ENCODE results near the gene MYH3. TPM values are rescaled to one million over a fixed set of nuclear protein-coding genes. Genes with fewer than 3 reads are reported as not detected.

MYH3 gene
- polyA plus RNA-seq, 1 donor (not counting 4 experiments of a cell fraction or from before 2014, with no cell fraction given), result 0.83 TPM

DNA sequence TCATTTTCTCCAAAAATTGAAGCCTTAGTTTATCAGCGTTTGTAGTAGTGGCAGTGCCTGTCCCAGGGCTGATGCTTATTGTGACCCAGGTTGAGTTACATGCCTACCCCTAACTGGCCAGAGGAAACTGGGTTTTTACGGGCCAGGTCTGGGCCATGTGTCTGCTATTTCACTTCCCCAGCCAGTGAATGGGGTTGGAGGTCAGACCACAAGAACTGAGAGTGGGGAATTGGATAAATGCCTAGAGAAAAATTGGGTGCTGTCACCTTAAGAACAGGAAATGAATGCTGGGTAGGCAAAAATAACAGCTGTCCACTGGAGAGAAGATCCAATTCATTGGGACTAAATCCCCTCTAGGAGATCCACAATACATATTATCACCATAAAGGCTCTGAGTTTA, 45.5 kb upstream of the MYH3 start:
- dilution Hi-C loops (cut with MboI; ENCODE audit: extremely low pct_ligation_motif_present, low sequenced_read_pairs), result no loop called here
- H3K4me1 ChIP-seq (ENCODE audit: control insufficient read depth, extremely low read depth, insufficient read depth, low read length), result peaks cover 8% of the 10 kb centered on the region
- H4K20me1 ChIP-seq (ENCODE audit: control insufficient read depth, extremely low read depth, insufficient read depth, low read length), result no peaks in the 10 kb centered on the region
- TF ChIP-seq, protein P1, sequence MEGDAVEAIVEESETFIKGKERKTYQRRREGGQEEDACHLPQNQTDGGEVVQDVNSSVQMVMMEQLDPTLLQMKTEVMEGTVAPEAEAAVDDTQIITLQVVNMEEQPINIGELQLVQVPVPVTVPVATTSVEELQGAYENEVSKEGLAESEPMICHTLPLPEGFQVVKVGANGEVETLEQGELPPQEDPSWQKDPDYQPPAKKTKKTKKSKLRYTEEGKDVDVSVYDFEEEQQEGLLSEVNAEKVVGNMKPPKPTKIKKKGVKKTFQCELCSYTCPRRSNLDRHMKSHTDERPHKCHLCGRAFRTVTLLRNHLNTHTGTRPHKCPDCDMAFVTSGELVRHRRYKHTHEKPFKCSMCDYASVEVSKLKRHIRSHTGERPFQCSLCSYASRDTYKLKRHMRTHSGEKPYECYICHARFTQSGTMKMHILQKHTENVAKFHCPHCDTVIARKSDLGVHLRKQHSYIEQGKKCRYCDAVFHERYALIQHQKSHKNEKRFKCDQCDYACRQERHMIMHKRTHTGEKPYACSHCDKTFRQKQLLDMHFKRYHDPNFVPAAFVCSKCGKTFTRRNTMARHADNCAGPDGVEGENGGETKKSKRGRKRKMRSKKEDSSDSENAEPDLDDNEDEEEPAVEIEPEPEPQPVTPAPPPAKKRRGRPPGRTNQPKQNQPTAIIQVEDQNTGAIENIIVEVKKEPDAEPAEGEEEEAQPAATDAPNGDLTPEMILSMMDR (optimal IDR thresholded peaks at IDR 0.05 in 1 of 3, IDR thresholded peaks at IDR 0.05 in 1 of 3, conservative IDR thresholded peaks at IDR 0.05 in 1 of 3; ENCODE audit: extremely low read depth in 1 of 3, insufficient read depth in 2 of 3, low read length in 3 of 3), result no peak
- TF ChIP-seq EZH2 (IDR thresholded peaks at IDR 0.05; ENCODE audit: low read length), result no peak
- no peak overlapping the region for H3K27ac ChIP-seq (ENCODE audit: control insufficient read depth, insufficient read depth, low read length)
- H3K27me3 ChIP-seq (ENCODE audit: control insufficient read depth, extremely low read depth, insufficient read depth, low read length), result no peaks in the 10 kb centered on the region
- no peak overlapping the region for H3K4me3 ChIP-seq (ENCODE audit: control insufficient read depth in 2 of 3, extremely low read depth in 1 of 3, insufficient read depth in 2 of 3, low read depth in 1 of 3, low read length in 3 of 3)
- H3K4me2 ChIP-seq (ENCODE audit: control insufficient read depth, extremely low read depth, insufficient read depth, low read depth, low read length), result no peak overlapping the region
- no peaks in the 10 kb centered on the region for H3K9me3 ChIP-seq (ENCODE audit: control insufficient read depth, low read depth, low read length)
- H3K36me3 ChIP-seq (ENCODE audit: control insufficient read depth in 2 of 2, extremely low read depth in 1 of 2, insufficient read depth in 2 of 2, low read length in 2 of 2), result peaks cover 5 to 7% of the 10 kb centered on the region in 2 experiments
- no peak overlapping the region for H3K9ac ChIP-seq (ENCODE audit: control insufficient read depth, extremely low read depth, insufficient read depth, low read length)
- no peaks in the 10 kb centered on the region for H3K9me1 ChIP-seq (ENCODE audit: control insufficient read depth, extremely low read depth, insufficient read depth, low read length)
- peaks cover 33% of the 10 kb centered on the region for H3K79me2 ChIP-seq (ENCODE audit: control insufficient read depth, insufficient read depth, low read length)
- FAIRE-seq (no peak), DNase-seq (ENCODE audit: low read depth, low spot score) (no peak)
- no peak overlapping the region for H2AFZ ChIP-seq (ENCODE audit: control insufficient read depth, low read length)

DNA sequence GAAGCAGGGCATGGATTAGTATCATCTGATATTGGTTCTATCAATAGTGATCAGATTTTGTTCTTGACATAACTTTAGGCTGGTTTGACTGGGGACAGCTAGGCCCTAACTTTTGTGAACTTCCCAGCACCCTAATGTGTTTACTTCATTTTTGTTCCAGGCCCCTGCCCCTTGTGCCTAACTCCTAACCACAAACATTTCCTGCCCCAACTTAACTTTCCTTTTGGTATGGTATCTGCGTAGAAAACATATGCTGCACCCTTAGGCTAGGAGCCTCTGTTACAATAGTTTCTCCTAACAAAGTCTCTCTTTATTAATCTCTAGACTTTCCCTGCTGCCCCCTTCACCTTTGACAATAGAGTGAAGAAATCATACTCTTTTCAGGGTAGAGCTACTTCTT, 42.7 kb upstream of the MYH3 start:
- Histone ChIP-seq H3K36me3 (ENCODE audit: control insufficient read depth in 2 of 2, extremely low read depth in 1 of 2, insufficient read depth in 2 of 2, low read length in 2 of 2) (peaks cover 2 to 4% of the 10 kb centered on the region in 2 experiments), H3K9ac (ENCODE audit: control insufficient read depth, extremely low read depth, insufficient read depth, low read length) (no peak overlapping the region), H3K27me3 (ENCODE audit: control insufficient read depth, extremely low read depth, insufficient read depth, low read length) (no peaks in the 10 kb centered on the region), H4K20me1 (ENCODE audit: control insufficient read depth, extremely low read depth, insufficient read depth, low read length) (no peaks in the 10 kb centered on the region), H3K4me3 (ENCODE audit: control insufficient read depth in 2 of 3, extremely low read depth in 1 of 3, insufficient read depth in 2 of 3, low read depth in 1 of 3, low read length in 3 of 3) (no peak overlapping the region), H3K9me1 (ENCODE audit: control insufficient read depth, extremely low read depth, insufficient read depth, low read length) (no peaks in the 10 kb centered on the region), H3K9me3 (ENCODE audit: control insufficient read depth, low read depth, low read length) (no peaks in the 10 kb centered on the region), H3K27ac (ENCODE audit: control insufficient read depth, insufficient read depth, low read length) (no peak overlapping the region), H3K4me2 (ENCODE audit: control insufficient read depth, extremely low read depth, insufficient read depth, low read depth, low read length) (no peak overlapping the region), H3K4me1 (ENCODE audit: control insufficient read depth, extremely low read depth, insufficient read depth, low read length) (peaks cover 19% of the 10 kb centered on the region), H3K79me2 (ENCODE audit: control insufficient read depth, insufficient read depth, low read length) (peaks cover 58% of the 10 kb centered on the region), H2AFZ (ENCODE audit: control insufficient read depth, low read length) (no peak overlapping the region)
- DNase-seq (ENCODE audit: low read depth, low spot score) (no peak), FAIRE-seq (no peak)
- dilution Hi-C loops (cut with MboI; ENCODE audit: extremely low pct_ligation_motif_present, low sequenced_read_pairs), result no loop called here
- TF ChIP-seq, protein P1 (optimal IDR thresholded peaks at IDR 0.05 in 1 of 3, IDR thresholded peaks at IDR 0.05 in 1 of 3, conservative IDR thresholded peaks at IDR 0.05 in 1 of 3; ENCODE audit: extremely low read depth in 1 of 3, insufficient read depth in 2 of 3, low read length in 3 of 3), result no peak
- TF ChIP-seq EZH2 (IDR thresholded peaks at IDR 0.05; ENCODE audit: low read length), result no peak
